K562 (cell line): Measurements from ENCODE around the gene C2CD4C. TPM values are rescaled to one million over a fixed set of nuclear protein-coding genes. Genes with fewer than 3 reads are reported as not detected.

Experiments used
- ATAC-seq: fragments of 200-7000 bp; cut with Tn5 transposase; 3 replicates; pipeline ENCODE4 v1.9.1; 2020; ENCODE audit warnings: moderate library complexity
- BruUV-seq: library from RNA; stranded (reverse); fragments of 400-500 nt; replicated peaks from 2 replicates; lab custom pipeline; 2021; lab: Mats Ljungman, UMichigan
- CTCF ChIA-PET: fragments of 300-600 bp; formaldehyde crosslinking; extraction: SDS; loops from one replicate; lab custom pipeline; 2021; ENCODE audit warnings: low intra/inter-chr PET ratio; lab: Yijun Ruan, JAX
- POLR2A ChIA-PET: fragments of 300-600, 350-650 bp; sonication (Branson Sonifier 250); formaldehyde crosslinking; extraction: SDS; loops from one replicate; lab custom pipeline; 2021; ENCODE audit warnings: antibody characterized with exemption, inconsistent platforms; lab: Yijun Ruan, JAX
- DNase-seq, 4 experiments: peaks; one replicate each; pipeline versions ENCODE4 v3.0.0 to v3.0.0-alpha.2; 2011 to 2018; ENCODE audit warnings: low spot score in 3 of 4, mixed read lengths in 3 of 4; ENCODE audit errors: extremely low read depth in 1 of 4
- FAIRE-seq: peaks from 2 replicates; lab custom pipeline; 2011; peaks lifted over from hg19 to GRCh38; lab: Jason Lieb, UNC
- H2AFZ ChIP-seq: 2 replicates; pipeline ENCODE4 v1.6.0; 2011; ENCODE audit warnings: low read depth, low read length, control low read depth, inconsistent platforms
- H3K27ac ChIP-seq: fragments of 200-600 bp; 3 replicates; pipeline ENCODE4 v1.8.0; 2011; ENCODE audit warnings: low read depth, mild to moderate bottlenecking, control low read depth, inconsistent platforms, low read length, moderate library complexity, mixed read lengths; ENCODE audit errors: extremely low read depth
- H3K27me3 ChIP-seq, 2 experiments: fragments of 300-600 bp in 1 of 2; 2 replicates in 1 of 2; 3 replicates in 1 of 2; pipeline versions ENCODE4 v1.6.0 to v1.8.0; 2011; ENCODE audit warnings: inconsistent platforms in 2 of 2, low read length in 2 of 2, mild to moderate bottlenecking in 1 of 2, mixed read lengths in 1 of 2, moderate library complexity in 1 of 2; ENCODE audit not compliant: control insufficient read depth in 2 of 2, insufficient read depth in 2 of 2
- H3K36me3 ChIP-seq: fragments of 300-600 bp; 3 replicates; pipeline ENCODE4 v1.8.0; 2011; ENCODE audit warnings: mild to moderate bottlenecking, low read length, inconsistent platforms; ENCODE audit not compliant: control insufficient read depth, insufficient read depth
- H3K4me1 ChIP-seq, 2 experiments: fragments of 200-600 bp in 1 of 2; replicated peaks in 1 of 2; 2 replicates in 1 of 2; 3 replicates in 1 of 2; pipeline versions ENCODE4 v1.5.1 to v1.8.0; 2011; ENCODE audit warnings: inconsistent platforms in 2 of 2, low read length in 2 of 2, mild to moderate bottlenecking in 1 of 2, mixed read lengths in 1 of 2, moderate library complexity in 1 of 2; ENCODE audit not compliant: control insufficient read depth in 2 of 2, insufficient read depth in 2 of 2
- H3K4me2 ChIP-seq: 2 replicates; pipeline ENCODE4 v1.6.1; 2011; ENCODE audit warnings: low read length, control low read depth, inconsistent platforms, mixed read lengths; ENCODE audit not compliant: insufficient read depth
- H3K4me3 ChIP-seq: fragments of 200-600 bp; sonication (generic), shearing (Covaris generic); 2 replicates; pipeline ENCODE4 v1.5.1; 2016; ENCODE audit warnings: control low read depth, inconsistent platforms
- H3K79me2 ChIP-seq: fragments of 200-600 bp; 3 replicates; pipeline ENCODE4 v1.8.0; 2011; ENCODE audit warnings: low read length, inconsistent platforms; ENCODE audit not compliant: control insufficient read depth, insufficient read depth
- H3K9ac ChIP-seq, 2 experiments: 2 replicates each; pipeline versions ENCODE4 v1.6.0 to v1.6.1; 2011; ENCODE audit warnings: low read depth in 2 of 2, low read length in 2 of 2, control low read depth in 1 of 2, inconsistent platforms in 1 of 2, mild to moderate bottlenecking in 1 of 2, mixed read lengths in 1 of 2; ENCODE audit not compliant: insufficient read depth in 1 of 2
- H3K9me1 ChIP-seq: one replicate; pipeline ENCODE4 v1.6.0; 2011; ENCODE audit warnings: inconsistent platforms, mild to moderate bottlenecking, low read length, moderate library complexity; ENCODE audit not compliant: control insufficient read depth, insufficient read depth
- H3K9me3 ChIP-seq: replicated peaks from 2 replicates; pipeline ENCODE4 v1.5.1; 2011; ENCODE audit warnings: low read depth, low read length, inconsistent platforms; ENCODE audit not compliant: control insufficient read depth, insufficient read depth
- H4K20me1 ChIP-seq: replicated peaks from 2 replicates; pipeline ENCODE4 v1.6.1; 2011; ENCODE audit warnings: low read length, inconsistent platforms, mixed read lengths; ENCODE audit not compliant: control insufficient read depth, insufficient read depth
- CBX8 ChIP-seq: fragments of 200-600 bp; sonication (generic); IDR thresholded peaks from 2 replicates; pipeline ENCODE4 v1.6.1; 2012; ENCODE audit warnings: borderline replicate concordance, mixed run types, low read depth, mild to moderate bottlenecking, moderate library complexity, mixed read lengths, low read length, control low read depth, inconsistent platforms; ENCODE audit not compliant: poor library complexity, severe bottlenecking; ENCODE audit errors: extremely low read depth
- NCOA2 ChIP-seq, 2 experiments: fragments of 450-650 bp; IDR thresholded peaks; 2 replicates each; pipeline ENCODE4 v1.6.1; 2018; ENCODE audit warnings: mild to moderate bottlenecking in 2 of 2, moderate library complexity in 1 of 2; ENCODE audit not compliant: partially characterized antibody in 2 of 2
- ZNF143 ChIP-seq: sonication (generic); formaldehyde crosslinking; IDR thresholded peaks from 2 replicates; pipeline ENCODE4 v1.9.0; 2022; ENCODE audit warnings: mild to moderate bottlenecking, missing genetic modification reagents
- WGBS: fragments of 100-300 bp; shearing (Covaris generic); methylation state at CpG from one replicate; pipeline ENCODE4 v1.1.6; 2016; ENCODE audit warnings: low coverage, mixed read lengths; ENCODE audit not compliant: insufficient coverage; ENCODE audit errors: missing lambda C conversion rate; 5-methylcytosine and 5-hydroxymethylcytosine counted together
- in situ Hi-C: fragments of 300-500 bp; cut with MboI; formaldehyde crosslinking; loops from 4 replicates; pipeline ENCODE4 v1.15.0; 2018; ENCODE audit warnings: inconsistent platforms, mixed read lengths
- intact Hi-C: fragments of 100-400 bp; cut with micrococcal nuclease; formaldehyde crosslinking; loops from 2 replicates; pipeline ENCODE4 v1.14.2; 2022
- polyA plus RNA-seq, 8 experiments: library from polyadenylated mRNA; depleted of rRNA in 4 of 8; stranded (reverse) in 5 of 8; unstranded in 3 of 8; fragments of >200 nt; fragmentation: Nextera tagmentation in 2 of 8; fragmentation: Illumina TruSeq in 1 of 8; extraction: Ambion mirVana in 2 of 8; extraction: Trizol in 1 of 8; gene quantifications; 2 replicates each; pipeline versions ENCODE4 v1.2.1 to v1.2.3, GENCODE V29; 2011 to 2014; ENCODE audit warnings: inconsistent platforms in 1 of 8, missing spikeins in 1 of 8
- total RNA-seq, 7 experiments: library from RNA; depleted of rRNA in 6 of 7; stranded (reverse); fragments of >200 nt in 6 of 7; fragmentation: Illumina TruSeq in 2 of 7; extraction: Trizol in 2 of 7; gene quantifications; 2 replicates each; pipeline versions ENCODE4 v1.2.1 to v1.2.3, GENCODE V29; 2011 to 2021; ENCODE audit warnings: low replicate concordance in 1 of 7
- TF ChIP-seq, protein P1 (sequence below), 2 experiments: fragments of 150-350 bp in 1 of 2; IDR thresholded peaks; 2 replicates each; pipeline ENCODE4 v1.6.1; 2012 to 2016; ENCODE audit warnings: low read depth in 2 of 2, low read length in 2 of 2, mild to moderate bottlenecking in 1 of 2, moderate library complexity in 1 of 2
- TF ChIP-seq, protein P2 (sequence below): fragments of 450-650 bp; IDR thresholded peaks from 2 replicates; pipeline ENCODE4 v1.6.1; 2016; ENCODE audit warnings: low read depth

C2CD4C gene
- total and polyA plus RNA-seq, 9 of the 15 experiments (the other 6 are each of a cell fraction or from before 2014, with no cell fraction given): 0.01 to 0.07 TPM; not detected in 7

DNA sequence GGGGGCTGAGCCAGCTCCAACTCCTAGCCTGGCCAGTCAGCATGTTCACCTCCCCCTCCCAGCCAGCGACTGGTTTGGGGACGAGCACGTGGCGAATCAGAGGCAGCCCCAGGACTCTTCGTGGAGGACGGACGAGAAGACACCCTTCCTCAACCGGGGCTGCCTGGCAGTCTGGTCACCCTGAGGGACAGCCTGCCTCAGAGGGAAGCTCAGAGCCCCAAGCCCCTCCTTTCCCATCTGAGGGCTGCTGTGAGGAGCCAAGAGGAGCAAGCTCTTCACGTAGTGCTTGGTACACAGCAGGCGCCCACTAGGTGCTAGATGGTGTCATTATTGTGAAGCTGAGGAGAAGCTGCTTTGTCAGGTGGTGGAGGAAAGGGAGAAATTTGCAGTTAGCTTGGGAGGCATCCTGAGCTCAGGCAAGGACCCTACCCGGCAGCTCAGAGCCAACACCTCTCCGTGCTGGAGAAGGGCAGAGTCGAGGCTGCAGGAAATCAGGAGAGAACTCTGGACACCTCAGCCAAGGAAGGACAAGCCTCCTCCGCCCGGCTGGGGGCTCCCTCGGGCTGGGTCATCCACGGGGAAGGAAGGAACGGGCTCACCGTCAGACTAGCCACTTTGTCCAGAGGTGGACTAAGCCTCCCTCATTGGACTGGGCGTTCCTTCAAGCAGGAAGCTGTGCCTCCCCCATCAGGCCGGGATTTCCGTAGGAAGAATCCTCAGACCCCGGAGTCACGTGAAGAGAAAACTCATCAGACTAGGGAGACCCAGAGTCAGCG lies 14.9 kb upstream of the C2CD4C start:
- no peak for FAIRE-seq
- TF ChIP-seq, protein P1, sequence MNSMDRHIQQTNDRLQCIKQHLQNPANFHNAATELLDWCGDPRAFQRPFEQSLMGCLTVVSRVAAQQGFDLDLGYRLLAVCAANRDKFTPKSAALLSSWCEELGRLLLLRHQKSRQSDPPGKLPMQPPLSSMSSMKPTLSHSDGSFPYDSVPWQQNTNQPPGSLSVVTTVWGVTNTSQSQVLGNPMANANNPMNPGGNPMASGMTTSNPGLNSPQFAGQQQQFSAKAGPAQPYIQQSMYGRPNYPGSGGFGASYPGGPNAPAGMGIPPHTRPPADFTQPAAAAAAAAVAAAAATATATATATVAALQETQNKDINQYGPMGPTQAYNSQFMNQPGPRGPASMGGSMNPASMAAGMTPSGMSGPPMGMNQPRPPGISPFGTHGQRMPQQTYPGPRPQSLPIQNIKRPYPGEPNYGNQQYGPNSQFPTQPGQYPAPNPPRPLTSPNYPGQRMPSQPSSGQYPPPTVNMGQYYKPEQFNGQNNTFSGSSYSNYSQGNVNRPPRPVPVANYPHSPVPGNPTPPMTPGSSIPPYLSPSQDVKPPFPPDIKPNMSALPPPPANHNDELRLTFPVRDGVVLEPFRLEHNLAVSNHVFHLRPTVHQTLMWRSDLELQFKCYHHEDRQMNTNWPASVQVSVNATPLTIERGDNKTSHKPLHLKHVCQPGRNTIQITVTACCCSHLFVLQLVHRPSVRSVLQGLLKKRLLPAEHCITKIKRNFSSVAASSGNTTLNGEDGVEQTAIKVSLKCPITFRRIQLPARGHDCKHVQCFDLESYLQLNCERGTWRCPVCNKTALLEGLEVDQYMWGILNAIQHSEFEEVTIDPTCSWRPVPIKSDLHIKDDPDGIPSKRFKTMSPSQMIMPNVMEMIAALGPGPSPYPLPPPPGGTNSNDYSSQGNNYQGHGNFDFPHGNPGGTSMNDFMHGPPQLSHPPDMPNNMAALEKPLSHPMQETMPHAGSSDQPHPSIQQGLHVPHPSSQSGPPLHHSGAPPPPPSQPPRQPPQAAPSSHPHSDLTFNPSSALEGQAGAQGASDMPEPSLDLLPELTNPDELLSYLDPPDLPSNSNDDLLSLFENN (IDR thresholded peaks at IDR 0.05; ENCODE audit: low read depth in 2 of 2, low read length in 2 of 2): no peak
- TF ChIP-seq NCOA2 (IDR thresholded peaks at IDR 0.05; ENCODE audit: partially characterized antibody in 2 of 2) (no peak), ZNF143 (no peak), CBX8 (no peak)
- TF ChIP-seq, protein P2, sequence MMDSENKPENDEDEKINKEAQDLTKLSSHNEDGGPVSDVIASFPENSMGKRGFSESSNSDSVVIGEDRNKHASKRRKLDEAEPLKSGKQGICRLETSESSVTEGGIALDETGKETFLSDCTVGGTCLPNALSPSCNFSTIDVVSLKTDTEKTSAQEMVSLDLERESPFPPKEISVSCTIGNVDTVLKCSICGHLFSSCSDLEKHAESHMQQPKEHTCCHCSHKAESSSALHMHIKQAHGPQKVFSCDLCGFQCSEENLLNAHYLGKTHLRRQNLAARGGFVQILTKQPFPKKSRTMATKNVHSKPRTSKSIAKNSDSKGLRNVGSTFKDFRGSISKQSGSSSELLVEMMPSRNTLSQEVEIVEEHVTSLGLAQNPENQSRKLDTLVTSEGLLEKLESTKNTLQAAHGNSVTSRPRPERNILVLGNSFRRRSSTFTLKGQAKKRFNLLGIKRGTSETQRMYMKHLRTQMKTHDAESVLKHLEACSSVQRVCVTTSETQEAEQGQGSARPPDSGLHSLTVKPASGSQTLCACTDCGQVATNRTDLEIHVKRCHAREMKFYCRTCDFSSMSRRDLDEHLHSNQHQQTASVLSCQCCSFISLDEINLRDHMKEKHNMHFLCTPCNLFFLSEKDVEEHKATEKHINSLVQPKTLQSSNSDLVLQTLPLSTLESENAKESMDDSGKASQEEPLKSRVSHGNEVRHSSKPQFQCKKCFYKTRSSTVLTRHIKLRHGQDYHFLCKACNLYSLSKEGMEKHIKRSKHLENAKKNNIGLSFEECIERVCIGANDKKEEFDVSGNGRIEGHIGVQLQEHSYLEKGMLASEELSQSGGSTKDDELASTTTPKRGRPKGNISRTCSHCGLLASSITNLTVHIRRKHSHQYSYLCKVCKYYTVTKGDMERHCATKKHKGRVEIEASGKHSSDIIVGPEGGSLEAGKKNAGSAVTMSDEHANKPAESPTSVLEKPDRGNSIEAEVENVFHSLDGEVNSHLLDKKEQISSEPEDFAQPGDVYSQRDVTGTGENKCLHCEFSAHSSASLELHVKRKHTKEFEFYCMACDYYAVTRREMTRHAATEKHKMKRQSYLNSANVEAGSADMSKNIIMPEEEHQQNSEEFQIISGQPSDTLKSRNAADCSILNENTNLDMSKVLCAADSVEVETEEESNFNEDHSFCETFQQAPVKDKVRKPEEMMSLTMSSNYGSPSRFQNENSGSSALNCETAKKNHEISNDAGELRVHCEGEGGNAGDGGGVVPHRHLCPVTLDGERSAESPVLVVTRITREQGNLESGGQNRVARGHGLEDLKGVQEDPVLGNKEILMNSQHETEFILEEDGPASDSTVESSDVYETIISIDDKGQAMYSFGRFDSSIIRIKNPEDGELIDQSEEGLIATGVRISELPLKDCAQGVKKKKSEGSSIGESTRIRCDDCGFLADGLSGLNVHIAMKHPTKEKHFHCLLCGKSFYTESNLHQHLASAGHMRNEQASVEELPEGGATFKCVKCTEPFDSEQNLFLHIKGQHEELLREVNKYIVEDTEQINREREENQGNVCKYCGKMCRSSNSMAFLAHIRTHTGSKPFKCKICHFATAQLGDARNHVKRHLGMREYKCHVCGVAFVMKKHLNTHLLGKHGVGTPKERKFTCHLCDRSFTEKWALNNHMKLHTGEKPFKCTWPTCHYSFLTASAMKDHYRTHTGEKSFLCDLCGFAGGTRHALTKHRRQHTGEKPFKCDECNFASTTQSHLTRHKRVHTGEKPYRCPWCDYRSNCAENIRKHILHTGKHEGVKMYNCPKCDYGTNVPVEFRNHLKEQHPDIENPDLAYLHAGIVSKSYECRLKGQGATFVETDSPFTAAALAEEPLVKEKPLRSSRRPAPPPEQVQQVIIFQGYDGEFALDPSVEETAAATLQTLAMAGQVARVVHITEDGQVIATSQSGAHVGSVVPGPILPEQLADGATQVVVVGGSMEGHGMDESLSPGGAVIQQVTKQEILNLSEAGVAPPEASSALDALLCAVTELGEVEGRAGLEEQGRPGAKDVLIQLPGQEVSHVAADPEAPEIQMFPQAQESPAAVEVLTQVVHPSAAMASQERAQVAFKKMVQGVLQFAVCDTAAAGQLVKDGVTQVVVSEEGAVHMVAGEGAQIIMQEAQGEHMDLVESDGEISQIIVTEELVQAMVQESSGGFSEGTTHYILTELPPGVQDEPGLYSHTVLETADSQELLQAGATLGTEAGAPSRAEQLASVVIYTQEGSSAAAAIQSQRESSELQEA: no peak

More for the DNA sequence above, 14.9 kb upstream of the C2CD4C start:
- Histone ChIP-seq H4K20me1 (peaks cover 5% of the 10 kb centered on the region; the same call in 1 of the 2 replicates), H3K27me3 (peaks cover 20 to 68% of the 10 kb centered on the region in 2 experiments; a peak in 4 of 5 replicates), H3K4me1 (peaks cover 0 to 21% of the 10 kb centered on the region in 2 experiments; a peak in 2 of 5 replicates), H2AFZ (no peak overlapping the region), H3K4me2 (no peak overlapping the region), H3K27ac (no peak overlapping the region), H3K36me3 (no peaks in the 10 kb centered on the region), H3K79me2 (no peaks in the 10 kb centered on the region), H3K9me1 (no peaks in the 10 kb centered on the region), H3K9me3 (no peaks in the 10 kb centered on the region), H3K9ac (no peak overlapping the region), H3K4me3 (no peak overlapping the region)
- intact Hi-C loops: no loop called here
- ATAC-seq (peak; percentile 73), DNase-seq (no peak)
- POLR2A ChIA-PET: no interaction called here
- WGBS: 3% methylated on average over 23 of the region's 25 CpGs
- in situ Hi-C loops: no loop called here
- CTCF ChIA-PET: no interaction called here
- BruUV-seq: no TSS peak
